ENCODE measurements around the gene BORCS5.

The BORCS5 gene

DNA sequence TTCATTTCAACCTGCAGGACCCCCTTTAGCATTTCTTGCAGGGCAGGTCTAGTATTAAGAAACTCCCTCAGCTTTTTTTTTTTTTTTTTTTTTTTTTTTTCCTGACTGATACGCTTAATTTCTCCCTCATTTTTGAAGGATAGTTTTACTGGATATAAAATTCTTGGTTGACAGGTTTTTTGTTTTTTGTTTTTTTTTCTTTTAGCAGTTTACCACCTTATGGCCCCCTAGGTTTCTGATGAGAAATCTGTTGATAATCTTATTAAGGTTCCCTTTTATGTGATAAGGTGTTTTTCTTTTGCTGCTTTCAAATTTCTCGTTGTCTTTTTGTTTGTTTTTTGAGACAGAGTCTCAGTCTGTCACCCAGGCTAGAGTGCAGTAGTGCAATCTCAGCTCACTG, 66.5 kb downstream of the BORCS5 start:
- DNase-seq (ENCODE audit: low read depth): no peak
- H3K4me3 ChIP-seq (ENCODE audit: low read depth, low read length): no peak overlapping the region
- TF ChIP-seq, protein P1, sequence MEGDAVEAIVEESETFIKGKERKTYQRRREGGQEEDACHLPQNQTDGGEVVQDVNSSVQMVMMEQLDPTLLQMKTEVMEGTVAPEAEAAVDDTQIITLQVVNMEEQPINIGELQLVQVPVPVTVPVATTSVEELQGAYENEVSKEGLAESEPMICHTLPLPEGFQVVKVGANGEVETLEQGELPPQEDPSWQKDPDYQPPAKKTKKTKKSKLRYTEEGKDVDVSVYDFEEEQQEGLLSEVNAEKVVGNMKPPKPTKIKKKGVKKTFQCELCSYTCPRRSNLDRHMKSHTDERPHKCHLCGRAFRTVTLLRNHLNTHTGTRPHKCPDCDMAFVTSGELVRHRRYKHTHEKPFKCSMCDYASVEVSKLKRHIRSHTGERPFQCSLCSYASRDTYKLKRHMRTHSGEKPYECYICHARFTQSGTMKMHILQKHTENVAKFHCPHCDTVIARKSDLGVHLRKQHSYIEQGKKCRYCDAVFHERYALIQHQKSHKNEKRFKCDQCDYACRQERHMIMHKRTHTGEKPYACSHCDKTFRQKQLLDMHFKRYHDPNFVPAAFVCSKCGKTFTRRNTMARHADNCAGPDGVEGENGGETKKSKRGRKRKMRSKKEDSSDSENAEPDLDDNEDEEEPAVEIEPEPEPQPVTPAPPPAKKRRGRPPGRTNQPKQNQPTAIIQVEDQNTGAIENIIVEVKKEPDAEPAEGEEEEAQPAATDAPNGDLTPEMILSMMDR (IDR thresholded peaks at IDR 0.05; ENCODE audit: low read depth, low read length, missing control alignments): no peak

DNA sequence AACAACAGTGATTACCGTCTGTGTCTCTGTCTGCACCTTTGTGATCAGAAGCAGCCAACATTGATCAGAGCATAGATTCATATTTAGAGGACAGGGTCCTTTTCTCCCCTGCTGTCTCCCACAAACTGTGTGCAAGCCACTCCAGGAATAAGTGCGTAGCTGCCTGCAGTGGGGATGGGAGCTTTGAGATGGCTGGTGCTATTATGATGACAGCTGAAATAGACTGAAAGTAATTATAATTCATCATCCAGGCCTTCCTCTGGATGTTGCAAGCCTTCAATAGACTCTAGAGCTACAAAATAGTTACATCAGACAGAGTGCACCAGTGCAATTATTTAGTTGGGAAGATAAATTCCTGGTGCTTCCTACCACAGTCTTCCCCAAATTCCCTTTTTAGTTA, 68.1 kb downstream of the BORCS5 start:
- TF ChIP-seq, protein P1 (IDR thresholded peaks at IDR 0.05; ENCODE audit: low read depth, low read length, missing control alignments): no peak
- H3K4me3 ChIP-seq (ENCODE audit: low read depth, low read length): no peak overlapping the region
- DNase-seq (ENCODE audit: low read depth): no peak

DNA sequence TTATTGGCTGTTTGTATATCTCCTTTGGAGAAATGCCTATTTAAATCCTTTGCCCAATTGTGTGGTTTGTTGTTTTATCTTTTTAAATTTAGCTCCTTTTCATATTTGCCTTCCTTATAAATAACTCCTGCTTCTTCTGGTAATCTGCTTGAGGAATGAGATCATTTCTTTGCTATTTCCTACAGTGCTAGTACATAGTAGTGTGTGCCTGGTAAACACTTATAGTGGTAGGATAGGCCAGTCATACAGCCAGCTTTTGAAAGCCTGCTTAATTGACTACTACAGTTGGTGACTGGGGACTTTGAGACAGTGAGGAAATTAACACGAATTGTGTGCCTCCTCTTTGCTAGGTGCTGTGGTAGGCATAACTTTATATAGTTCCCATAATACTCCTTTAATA, 68.7 kb downstream of the BORCS5 start:
- no peak for DNase-seq (ENCODE audit: low read depth)
- no peak overlapping the region for H3K4me3 ChIP-seq (ENCODE audit: low read depth, low read length)
- TF ChIP-seq, protein P1 (IDR thresholded peaks at IDR 0.05; ENCODE audit: low read depth, low read length, missing control alignments): no peak

DNA sequence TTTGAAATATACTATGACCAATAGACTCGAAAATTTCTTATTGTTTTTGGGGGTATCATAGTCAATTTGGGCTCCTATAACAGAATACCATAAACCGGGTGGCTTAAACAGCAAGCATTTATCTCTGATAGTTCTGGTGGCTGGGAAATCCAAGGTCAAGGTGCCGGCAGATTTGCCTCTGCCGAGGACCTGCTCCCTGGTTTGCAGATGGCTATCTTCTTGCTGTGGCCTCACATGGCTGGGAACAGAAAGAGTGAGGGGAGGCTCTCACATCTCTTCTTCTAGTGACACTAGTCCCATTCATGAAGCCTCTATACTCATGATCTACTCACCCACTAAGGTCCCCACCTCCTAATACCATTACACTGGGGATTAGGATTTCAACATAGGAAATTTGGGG, 70.7 kb downstream of the BORCS5 start:
- DNase-seq (ENCODE audit: low read depth): no peak
- H3K4me3 ChIP-seq (ENCODE audit: low read depth, low read length): no peak overlapping the region
- TF ChIP-seq, protein P1 (IDR thresholded peaks at IDR 0.05; ENCODE audit: low read depth, low read length, missing control alignments): no peak

DNA sequence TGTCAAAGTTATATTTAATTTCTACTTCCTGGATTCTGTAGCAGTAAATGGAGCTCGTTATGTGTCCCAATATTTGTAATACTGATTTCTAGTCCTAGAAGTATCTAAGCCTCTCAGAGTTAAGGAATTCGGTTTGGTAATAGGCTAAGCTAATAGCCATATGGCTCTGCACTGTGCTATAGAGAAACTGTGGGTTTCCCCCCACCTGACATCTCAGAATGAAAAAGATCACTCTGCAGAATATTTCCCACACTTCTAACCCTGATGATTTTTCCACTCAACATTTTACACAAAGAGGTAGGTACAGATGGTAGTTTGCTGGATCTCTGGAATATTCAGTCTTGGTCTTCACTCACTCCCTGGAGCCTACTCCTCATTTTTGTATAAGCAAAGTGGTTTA, 71.2 kb downstream of the BORCS5 start:
- TF ChIP-seq, protein P1 (IDR thresholded peaks at IDR 0.05; ENCODE audit: low read depth, low read length, missing control alignments): no peak
- DNase-seq (ENCODE audit: low read depth): no peak

DNA sequence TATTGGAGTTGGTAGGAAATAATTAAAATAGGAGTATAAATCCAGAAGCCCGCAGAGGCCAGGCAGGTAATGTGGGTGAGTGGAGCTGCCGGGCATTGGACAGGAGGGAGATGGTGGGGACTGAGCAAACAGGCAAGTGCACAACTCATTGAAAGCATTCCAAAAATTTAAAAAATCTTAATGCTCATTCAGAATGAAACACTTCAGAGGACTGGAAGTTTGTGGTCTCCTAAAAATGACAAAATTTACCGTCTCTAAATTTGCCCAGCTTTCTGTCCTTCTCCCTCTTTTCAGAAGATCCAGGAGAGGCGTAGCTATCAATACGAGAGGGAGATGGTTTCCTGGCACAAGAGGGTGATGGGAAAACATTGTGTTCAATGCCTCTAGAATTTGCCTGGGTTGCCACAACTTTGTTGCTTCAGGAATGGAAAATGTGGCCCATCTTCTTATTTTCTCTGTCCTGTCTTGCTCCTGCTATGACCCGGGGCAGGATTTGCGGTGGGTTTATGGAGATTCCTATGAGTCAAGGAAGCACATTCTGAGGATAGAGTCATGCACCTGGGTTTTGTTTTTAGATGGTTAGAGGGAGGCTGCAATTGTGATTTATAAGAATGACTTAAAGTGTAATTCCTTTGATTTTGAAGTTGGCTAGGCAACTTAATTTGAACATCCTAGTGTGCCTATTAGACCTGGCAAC, 72.2 kb downstream of the BORCS5 start:
- H3K4me3 ChIP-seq (ENCODE audit: low read depth, low read length): no peak overlapping the region
- TF ChIP-seq, protein P1 (IDR thresholded peaks at IDR 0.05; ENCODE audit: low read depth, low read length, missing control alignments): no peak
- DNase-seq (ENCODE audit: low read depth): no peak

More for the DNA sequence above, 71.2 kb downstream of the BORCS5 start:
- H3K4me3 ChIP-seq (ENCODE audit: low read depth, low read length): no peak overlapping the region

DNA sequence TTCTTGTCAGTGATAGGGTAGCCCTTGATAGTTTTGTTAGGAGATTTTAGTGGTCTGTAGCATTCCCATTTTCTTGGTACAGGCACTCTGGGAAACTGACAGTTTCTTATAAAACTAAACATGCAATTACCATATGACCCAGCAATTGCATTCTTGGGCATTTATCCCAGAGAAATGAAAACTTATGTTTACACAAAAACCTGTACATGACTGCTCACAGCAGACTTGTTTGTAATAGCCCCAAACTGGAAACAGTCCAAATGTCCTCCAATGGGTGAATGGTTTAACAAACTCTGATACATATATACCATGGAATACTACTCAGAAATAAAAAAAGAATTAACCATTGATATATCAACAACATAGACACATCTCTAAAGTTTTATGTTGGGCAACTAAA, 75.5 kb downstream of the BORCS5 start:
- no peak for DNase-seq (ENCODE audit: low read depth)
- TF ChIP-seq, protein P1 (IDR thresholded peaks at IDR 0.05; ENCODE audit: low read depth, low read length, missing control alignments): no peak
- no peak overlapping the region for H3K4me3 ChIP-seq (ENCODE audit: low read depth, low read length)
